Measurements from ENCODE around the gene GRIK2. TPM values are rescaled to one million over a fixed set of nuclear protein-coding genes. Genes with fewer than 3 reads are reported as not detected.

GRIK2 gene
- polyA plus RNA-seq, 1 of the 3 experiments (the other 2 are of a cell fraction), result 0.30 TPM

DNA sequence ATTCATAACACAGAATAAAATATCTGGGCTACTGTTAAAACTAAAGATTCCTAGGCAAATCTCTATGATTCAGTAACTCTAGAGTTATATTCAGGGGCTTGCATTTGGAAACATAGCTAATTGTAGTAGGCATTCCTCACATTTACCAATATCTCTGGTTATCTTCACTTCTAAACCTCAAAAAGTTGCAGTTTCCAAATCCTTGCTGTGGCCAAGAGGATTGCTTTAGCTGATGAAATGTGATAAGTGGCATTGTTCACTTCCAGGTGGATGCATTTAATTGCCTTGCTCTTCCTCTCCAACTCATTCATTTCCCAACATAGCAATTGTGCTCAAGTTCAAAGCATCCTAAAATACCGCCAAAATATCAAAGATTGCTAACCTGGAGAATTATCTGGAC lies 246.6 kb downstream of the GRIK2 start:
- no peak for DNase-seq
- no peak overlapping the region for H3K4me2 ChIP-seq
- H3K27me3 ChIP-seq (ENCODE audit: insufficient read depth), result no peaks in the 10 kb centered on the region
- H3K36me3 ChIP-seq (replicated peaks in 1 of 2; ENCODE audit: control insufficient read depth in 1 of 2, insufficient read depth in 2 of 2, low read length in 1 of 2), result no peaks in the 10 kb centered on the region
- no peak overlapping the region for H3K9ac ChIP-seq
- POLR2A ChIA-PET, result no interaction called here
- H2AFZ ChIP-seq (ENCODE audit: low read depth), result no peak overlapping the region
- no peaks in the 10 kb centered on the region for H3K9me3 ChIP-seq
- H4K20me1 ChIP-seq (ENCODE audit: insufficient read depth), result no peaks in the 10 kb centered on the region
- 74% methylated on average over 1 of the region's 1 CpG for WGBS (ENCODE audit: low lambda C conversion rate)
- TF ChIP-seq, protein P1, sequence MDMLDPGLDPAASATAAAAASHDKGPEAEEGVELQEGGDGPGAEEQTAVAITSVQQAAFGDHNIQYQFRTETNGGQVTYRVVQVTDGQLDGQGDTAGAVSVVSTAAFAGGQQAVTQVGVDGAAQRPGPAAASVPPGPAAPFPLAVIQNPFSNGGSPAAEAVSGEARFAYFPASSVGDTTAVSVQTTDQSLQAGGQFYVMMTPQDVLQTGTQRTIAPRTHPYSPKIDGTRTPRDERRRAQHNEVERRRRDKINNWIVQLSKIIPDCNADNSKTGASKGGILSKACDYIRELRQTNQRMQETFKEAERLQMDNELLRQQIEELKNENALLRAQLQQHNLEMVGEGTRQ (IDR thresholded peaks at IDR 0.05; ENCODE audit: borderline replicate concordance, low read depth, low read length), result no peak
- TF ChIP-seq SIN3A (IDR thresholded peaks at IDR 0.05; ENCODE audit: borderline replicate concordance, low read depth, low read length), result no peak
- TF ChIP-seq MEF2A (IDR thresholded peaks at IDR 0.05; ENCODE audit: borderline replicate concordance, low read depth), result no peak
- no peak for TF ChIP-seq ELF1 (IDR thresholded peaks at IDR 0.05)
- no peak for TF ChIP-seq TAF1 (IDR thresholded peaks at IDR 0.05; ENCODE audit: borderline replicate concordance, low read depth, low read length)
- TF ChIP-seq YY1 (IDR thresholded peaks at IDR 0.05; ENCODE audit: low read depth), result no peak
- TF ChIP-seq, protein P2, sequence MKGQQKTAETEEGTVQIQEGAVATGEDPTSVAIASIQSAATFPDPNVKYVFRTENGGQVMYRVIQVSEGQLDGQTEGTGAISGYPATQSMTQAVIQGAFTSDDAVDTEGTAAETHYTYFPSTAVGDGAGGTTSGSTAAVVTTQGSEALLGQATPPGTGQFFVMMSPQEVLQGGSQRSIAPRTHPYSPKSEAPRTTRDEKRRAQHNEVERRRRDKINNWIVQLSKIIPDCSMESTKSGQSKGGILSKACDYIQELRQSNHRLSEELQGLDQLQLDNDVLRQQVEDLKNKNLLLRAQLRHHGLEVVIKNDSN (IDR thresholded peaks at IDR 0.05; ENCODE audit: borderline replicate concordance, low read depth), result no peak
- TF ChIP-seq RFX5 (IDR thresholded peaks at IDR 0.05; ENCODE audit: low read length), result no peak
- TF ChIP-seq FOSL2 (IDR thresholded peaks at IDR 0.05; ENCODE audit: borderline replicate concordance, low read depth), result no peak
- no peak for TF ChIP-seq NFIC (IDR thresholded peaks at IDR 0.05; ENCODE audit: borderline replicate concordance)
- no peak for TF ChIP-seq EP300 (IDR thresholded peaks at IDR 0.05; ENCODE audit: borderline replicate concordance in 1 of 2, low read depth in 1 of 2, low read length in 1 of 2)
- CTCF ChIA-PET, result no interaction called here
- no peak overlapping the region for H3K4me3 ChIP-seq (ENCODE audit: low read depth in 2 of 2, low read length in 1 of 2)
- no peaks in the 10 kb centered on the region for H3F3A ChIP-seq (replicated peaks; ENCODE audit: insufficient read depth)
- 0 out of 2 replicates have a peak, but pooled peaks cover 4% of the 10 kb centered on the region for H3K9me2 ChIP-seq
- no peaks in the 10 kb centered on the region; a peak in 1 of 4 replicates for H3K4me1 ChIP-seq (ENCODE audit: control insufficient read depth in 1 of 2, insufficient read depth in 2 of 2, low read depth in 1 of 2, low read length in 1 of 2)
- no peaks in the 10 kb centered on the region for H3K79me2 ChIP-seq (ENCODE audit: insufficient read depth)
- H3K27ac ChIP-seq (ENCODE audit: low read depth in 2 of 2, low read length in 1 of 2), result no peak overlapping the region

DNA sequence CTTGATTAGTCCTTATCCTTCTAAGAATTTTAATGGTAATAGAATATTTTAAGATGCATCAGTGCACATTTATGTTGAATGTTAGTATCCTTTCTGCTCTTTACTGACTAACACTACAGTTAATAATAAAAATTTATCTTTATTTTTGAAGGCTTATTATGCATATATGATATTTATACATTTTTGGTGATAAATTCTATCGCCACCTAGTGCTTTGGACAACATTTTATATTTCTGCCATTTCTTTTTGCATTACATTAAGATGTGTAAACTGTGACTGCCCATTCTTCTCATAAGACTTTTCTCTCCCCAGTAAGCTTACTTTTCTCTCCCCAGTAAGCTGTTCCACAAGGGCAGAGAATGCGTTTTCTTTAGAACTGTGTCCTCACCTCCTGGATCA lies 252.3 kb downstream of the GRIK2 start:
- Histone ChIP-seq H3K27ac (ENCODE audit: low read depth in 2 of 2, low read length in 1 of 2) (no peak overlapping the region), H3K36me3 (replicated peaks in 1 of 2; ENCODE audit: control insufficient read depth in 1 of 2, insufficient read depth in 2 of 2, low read length in 1 of 2) (no peaks in the 10 kb centered on the region), H4K20me1 (ENCODE audit: insufficient read depth) (no peaks in the 10 kb centered on the region), H3K9ac (no peak overlapping the region), H3K4me1 (ENCODE audit: control insufficient read depth in 1 of 2, insufficient read depth in 2 of 2, low read depth in 1 of 2, low read length in 1 of 2) (no peaks in the 10 kb centered on the region), H3K27me3 (ENCODE audit: insufficient read depth) (no peaks in the 10 kb centered on the region), H3K79me2 (ENCODE audit: insufficient read depth) (no peaks in the 10 kb centered on the region), H3K9me2 (0 out of 2 replicates have a peak, but pooled peaks cover 4% of the 10 kb centered on the region), H3K4me2 (no peak overlapping the region), H3F3A (replicated peaks; ENCODE audit: insufficient read depth) (no peaks in the 10 kb centered on the region), H3K4me3 (ENCODE audit: low read depth in 2 of 2, low read length in 1 of 2) (no peak overlapping the region), H3K9me3 (no peaks in the 10 kb centered on the region), H2AFZ (ENCODE audit: low read depth) (no peak overlapping the region)
- 57% methylated on average over 2 of the region's 2 CpGs for WGBS (ENCODE audit: low lambda C conversion rate)
- CTCF ChIA-PET, result interaction anchor here (0.6 to 0.9 kb wide), 2 partner anchors 52 to 154 kb away, joined by 3 read pairs; no protein-coding TSS in a partner anchor
- DNase-seq, result no peak
- POLR2A ChIA-PET, result no interaction called here
- TF ChIP-seq, protein P3, sequence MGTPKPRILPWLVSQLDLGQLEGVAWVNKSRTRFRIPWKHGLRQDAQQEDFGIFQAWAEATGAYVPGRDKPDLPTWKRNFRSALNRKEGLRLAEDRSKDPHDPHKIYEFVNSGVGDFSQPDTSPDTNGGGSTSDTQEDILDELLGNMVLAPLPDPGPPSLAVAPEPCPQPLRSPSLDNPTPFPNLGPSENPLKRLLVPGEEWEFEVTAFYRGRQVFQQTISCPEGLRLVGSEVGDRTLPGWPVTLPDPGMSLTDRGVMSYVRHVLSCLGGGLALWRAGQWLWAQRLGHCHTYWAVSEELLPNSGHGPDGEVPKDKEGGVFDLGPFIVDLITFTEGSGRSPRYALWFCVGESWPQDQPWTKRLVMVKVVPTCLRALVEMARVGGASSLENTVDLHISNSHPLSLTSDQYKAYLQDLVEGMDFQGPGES (IDR thresholded peaks at IDR 0.05; ENCODE audit: low read depth, low read length), result no peak
- no peak for TF ChIP-seq MXI1 (IDR thresholded peaks at IDR 0.05; ENCODE audit: low read depth, low read length)
- TF ChIP-seq EZH2phosphoT487 (IDR thresholded peaks at IDR 0.05; ENCODE audit: borderline replicate concordance, low read depth), result no peak
- TF ChIP-seq TCF12 (IDR thresholded peaks at IDR 0.05), result no peak
- no peak for TF ChIP-seq FOSL2 (IDR thresholded peaks at IDR 0.05; ENCODE audit: borderline replicate concordance, low read depth)
- TF ChIP-seq, protein P4, sequence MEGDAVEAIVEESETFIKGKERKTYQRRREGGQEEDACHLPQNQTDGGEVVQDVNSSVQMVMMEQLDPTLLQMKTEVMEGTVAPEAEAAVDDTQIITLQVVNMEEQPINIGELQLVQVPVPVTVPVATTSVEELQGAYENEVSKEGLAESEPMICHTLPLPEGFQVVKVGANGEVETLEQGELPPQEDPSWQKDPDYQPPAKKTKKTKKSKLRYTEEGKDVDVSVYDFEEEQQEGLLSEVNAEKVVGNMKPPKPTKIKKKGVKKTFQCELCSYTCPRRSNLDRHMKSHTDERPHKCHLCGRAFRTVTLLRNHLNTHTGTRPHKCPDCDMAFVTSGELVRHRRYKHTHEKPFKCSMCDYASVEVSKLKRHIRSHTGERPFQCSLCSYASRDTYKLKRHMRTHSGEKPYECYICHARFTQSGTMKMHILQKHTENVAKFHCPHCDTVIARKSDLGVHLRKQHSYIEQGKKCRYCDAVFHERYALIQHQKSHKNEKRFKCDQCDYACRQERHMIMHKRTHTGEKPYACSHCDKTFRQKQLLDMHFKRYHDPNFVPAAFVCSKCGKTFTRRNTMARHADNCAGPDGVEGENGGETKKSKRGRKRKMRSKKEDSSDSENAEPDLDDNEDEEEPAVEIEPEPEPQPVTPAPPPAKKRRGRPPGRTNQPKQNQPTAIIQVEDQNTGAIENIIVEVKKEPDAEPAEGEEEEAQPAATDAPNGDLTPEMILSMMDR (IDR thresholded peaks at IDR 0.05), result no peak
- no peak for TF ChIP-seq MEF2A (IDR thresholded peaks at IDR 0.05; ENCODE audit: borderline replicate concordance, low read depth)
- TF ChIP-seq, protein P5, sequence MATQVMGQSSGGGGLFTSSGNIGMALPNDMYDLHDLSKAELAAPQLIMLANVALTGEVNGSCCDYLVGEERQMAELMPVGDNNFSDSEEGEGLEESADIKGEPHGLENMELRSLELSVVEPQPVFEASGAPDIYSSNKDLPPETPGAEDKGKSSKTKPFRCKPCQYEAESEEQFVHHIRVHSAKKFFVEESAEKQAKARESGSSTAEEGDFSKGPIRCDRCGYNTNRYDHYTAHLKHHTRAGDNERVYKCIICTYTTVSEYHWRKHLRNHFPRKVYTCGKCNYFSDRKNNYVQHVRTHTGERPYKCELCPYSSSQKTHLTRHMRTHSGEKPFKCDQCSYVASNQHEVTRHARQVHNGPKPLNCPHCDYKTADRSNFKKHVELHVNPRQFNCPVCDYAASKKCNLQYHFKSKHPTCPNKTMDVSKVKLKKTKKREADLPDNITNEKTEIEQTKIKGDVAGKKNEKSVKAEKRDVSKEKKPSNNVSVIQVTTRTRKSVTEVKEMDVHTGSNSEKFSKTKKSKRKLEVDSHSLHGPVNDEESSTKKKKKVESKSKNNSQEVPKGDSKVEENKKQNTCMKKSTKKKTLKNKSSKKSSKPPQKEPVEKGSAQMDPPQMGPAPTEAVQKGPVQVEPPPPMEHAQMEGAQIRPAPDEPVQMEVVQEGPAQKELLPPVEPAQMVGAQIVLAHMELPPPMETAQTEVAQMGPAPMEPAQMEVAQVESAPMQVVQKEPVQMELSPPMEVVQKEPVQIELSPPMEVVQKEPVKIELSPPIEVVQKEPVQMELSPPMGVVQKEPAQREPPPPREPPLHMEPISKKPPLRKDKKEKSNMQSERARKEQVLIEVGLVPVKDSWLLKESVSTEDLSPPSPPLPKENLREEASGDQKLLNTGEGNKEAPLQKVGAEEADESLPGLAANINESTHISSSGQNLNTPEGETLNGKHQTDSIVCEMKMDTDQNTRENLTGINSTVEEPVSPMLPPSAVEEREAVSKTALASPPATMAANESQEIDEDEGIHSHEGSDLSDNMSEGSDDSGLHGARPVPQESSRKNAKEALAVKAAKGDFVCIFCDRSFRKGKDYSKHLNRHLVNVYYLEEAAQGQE (IDR thresholded peaks at IDR 0.05; ENCODE audit: low read depth, low read length), result no peak
- TF ChIP-seq, protein P6, sequence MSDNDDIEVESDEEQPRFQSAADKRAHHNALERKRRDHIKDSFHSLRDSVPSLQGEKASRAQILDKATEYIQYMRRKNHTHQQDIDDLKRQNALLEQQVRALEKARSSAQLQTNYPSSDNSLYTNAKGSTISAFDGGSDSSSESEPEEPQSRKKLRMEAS (IDR thresholded peaks at IDR 0.05; ENCODE audit: low read depth), result no peak
- no peak for TF ChIP-seq GATA2 (CRISPR knock-in tag; IDR thresholded peaks at IDR 0.05)
- no peak for TF ChIP-seq FOXM1 (IDR thresholded peaks at IDR 0.05; ENCODE audit: low read depth)
